Measurements from ENCODE around the gene CASP2.

Gene CASP2

DNA sequence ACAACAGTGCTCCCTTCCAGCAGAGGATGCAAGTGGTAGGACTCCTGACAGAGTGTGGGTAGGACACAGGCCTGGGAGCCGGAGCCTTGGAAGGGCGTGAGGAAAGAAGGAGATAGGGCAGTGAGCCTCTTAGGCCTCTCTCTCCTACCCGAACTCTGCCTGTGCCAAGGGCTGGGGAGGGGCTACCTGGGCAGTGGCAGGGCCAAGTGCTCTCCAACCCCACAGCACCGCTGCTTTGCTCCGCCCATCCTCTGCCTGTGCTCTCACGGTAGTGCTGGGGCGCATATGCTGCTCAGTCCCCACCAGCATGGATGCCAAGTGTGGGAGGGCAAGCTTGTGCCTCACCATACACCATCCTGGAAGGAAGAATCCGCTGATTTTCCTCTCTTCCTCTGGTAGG is 66.8 kb downstream of the CASP2 start:
- TF ChIP-seq, protein P1, sequence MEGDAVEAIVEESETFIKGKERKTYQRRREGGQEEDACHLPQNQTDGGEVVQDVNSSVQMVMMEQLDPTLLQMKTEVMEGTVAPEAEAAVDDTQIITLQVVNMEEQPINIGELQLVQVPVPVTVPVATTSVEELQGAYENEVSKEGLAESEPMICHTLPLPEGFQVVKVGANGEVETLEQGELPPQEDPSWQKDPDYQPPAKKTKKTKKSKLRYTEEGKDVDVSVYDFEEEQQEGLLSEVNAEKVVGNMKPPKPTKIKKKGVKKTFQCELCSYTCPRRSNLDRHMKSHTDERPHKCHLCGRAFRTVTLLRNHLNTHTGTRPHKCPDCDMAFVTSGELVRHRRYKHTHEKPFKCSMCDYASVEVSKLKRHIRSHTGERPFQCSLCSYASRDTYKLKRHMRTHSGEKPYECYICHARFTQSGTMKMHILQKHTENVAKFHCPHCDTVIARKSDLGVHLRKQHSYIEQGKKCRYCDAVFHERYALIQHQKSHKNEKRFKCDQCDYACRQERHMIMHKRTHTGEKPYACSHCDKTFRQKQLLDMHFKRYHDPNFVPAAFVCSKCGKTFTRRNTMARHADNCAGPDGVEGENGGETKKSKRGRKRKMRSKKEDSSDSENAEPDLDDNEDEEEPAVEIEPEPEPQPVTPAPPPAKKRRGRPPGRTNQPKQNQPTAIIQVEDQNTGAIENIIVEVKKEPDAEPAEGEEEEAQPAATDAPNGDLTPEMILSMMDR (IDR thresholded peaks at IDR 0.05) = no peak

DNA sequence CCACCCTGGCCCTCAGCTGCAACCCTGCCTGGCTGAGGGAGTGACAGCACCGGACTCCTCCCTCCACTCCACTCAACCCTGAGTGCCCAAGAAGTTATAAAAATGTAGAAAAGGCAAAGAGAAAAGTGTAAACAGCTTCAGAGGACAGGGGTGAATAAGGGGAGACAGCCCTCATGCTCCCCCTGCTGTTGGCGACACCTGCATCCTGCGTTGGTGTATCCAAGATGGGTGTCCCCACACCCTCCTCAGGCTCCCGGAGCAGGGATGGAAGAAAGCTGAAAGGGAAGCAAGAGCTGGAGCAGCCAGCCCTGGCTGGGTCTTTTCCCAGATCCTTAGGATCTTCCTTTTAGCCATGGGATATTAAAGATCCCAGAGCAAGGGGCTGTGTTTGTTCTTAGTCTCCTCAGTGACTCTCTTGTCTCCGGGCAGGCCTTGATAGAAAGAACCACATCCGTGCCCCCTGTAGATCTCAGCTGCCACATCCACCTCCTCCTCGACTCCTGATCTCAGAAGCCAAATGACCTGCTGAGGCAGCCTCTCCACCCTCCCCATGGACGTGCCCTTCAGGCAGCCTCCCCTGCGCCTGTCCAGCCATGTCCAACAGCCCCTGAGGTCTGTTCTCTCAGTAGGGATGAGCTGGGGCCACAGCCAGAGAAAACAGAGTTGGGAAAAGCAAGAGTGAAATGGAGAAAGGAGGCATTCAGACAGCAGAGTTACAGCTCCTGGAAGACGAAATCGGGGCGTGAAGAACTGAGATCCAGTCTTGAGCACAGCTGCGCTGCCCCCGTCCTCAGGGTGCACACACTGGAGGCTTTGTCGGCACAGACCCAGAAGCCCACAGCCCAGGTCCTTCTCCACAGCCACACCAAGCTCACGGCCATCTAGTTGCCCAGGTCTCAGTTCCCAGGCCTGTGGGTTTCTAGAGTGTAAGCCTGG is 67.6 kb downstream of the CASP2 start:
- TF ChIP-seq, protein P1 (IDR thresholded peaks at IDR 0.05) = no peak

DNA sequence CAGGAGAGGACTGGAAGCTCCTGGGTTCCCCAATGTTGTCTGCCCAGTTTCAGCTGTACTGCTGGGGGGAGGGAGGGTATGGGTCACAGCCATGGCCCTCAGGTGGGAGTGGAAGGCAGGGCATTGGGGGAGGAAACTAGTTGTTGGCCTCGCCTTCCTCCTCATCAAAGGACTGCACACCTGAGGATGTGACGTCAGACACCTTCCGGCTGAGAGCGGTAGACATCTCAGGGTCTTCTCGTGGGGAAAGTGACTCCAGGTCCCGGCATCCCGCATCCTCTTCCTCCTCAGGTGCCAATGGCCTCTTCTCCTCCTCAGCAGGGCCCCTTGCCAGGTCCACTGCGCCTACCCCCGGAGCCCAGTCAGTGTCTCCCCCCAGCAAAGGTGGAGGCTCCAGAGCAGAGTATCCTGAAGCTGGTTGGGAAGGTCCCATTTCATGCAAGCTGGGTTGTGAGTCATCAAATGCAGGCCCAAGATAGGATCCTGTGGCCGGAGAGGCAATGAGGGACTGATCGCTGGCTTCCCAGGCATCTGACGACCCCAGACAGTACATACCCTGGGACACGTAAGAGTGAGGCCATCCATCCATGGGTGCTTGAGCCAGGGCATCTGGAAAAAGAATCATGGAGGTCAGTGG is 68.4 kb downstream of the CASP2 start:
- TF ChIP-seq, protein P1 (IDR thresholded peaks at IDR 0.05) = no peak
